Memory B cell (primary cell): ENCODE data around the gene STMN3.
"Not testable (repeated sequence)": the region's sequence is repeated elsewhere in the genome, so short reads cannot be mapped to it uniquely, and the experiment has no call there.

Experiments used
- ATAC-seq: fragments of 150-1000 bp; cut with Tn5 transposase; 2 replicates; pipeline ENCODE4 v1.10.0; 2021; ENCODE audit warnings: low read depth, mild to moderate bottlenecking, moderate library complexity
- DNase-seq, 2 donors: peaks; one replicate each; pipeline ENCODE4 v3.0.0; 2022; ENCODE audit warnings: low spot score in 2 of 2
- H3K27ac Mint-ChIP-seq: one replicate; pipeline ENCODE4 v1.8.0; 2022; ENCODE audit warnings: mild to moderate bottlenecking, moderate library complexity, mixed read lengths
- H3K27me3 Mint-ChIP-seq: one replicate; pipeline ENCODE4 v1.8.0; 2022; ENCODE audit warnings: mixed read lengths
- H3K36me3 Mint-ChIP-seq: one replicate; pipeline ENCODE4 v1.8.0; 2022; ENCODE audit warnings: mild to moderate bottlenecking, mixed read lengths
- H3K4me1 Mint-ChIP-seq: one replicate; pipeline ENCODE4 v1.8.0; 2022; ENCODE audit warnings: mixed read lengths
- H3K4me3 Mint-ChIP-seq: one replicate; pipeline ENCODE4 v1.8.0; 2022; ENCODE audit warnings: mild to moderate bottlenecking, moderate library complexity, mixed read lengths
- H3K9me3 Mint-ChIP-seq: one replicate; pipeline ENCODE4 v1.8.0; 2022; ENCODE audit warnings: mixed read lengths

The STMN3 gene

GRCh38 chr20:63673951-63674350 is 20.7 kb upstream of the STMN3 start:
- peaks cover 11% of the 10 kb centered on the region for H3K36me3 Mint-ChIP-seq
- H3K27ac Mint-ChIP-seq = no peak overlapping the region
- H3K4me1 Mint-ChIP-seq = no peaks in the 10 kb centered on the region
- no peak for ATAC-seq
- no peaks in the 10 kb centered on the region for H3K27me3 Mint-ChIP-seq
- no peaks in the 10 kb centered on the region for H3K9me3 Mint-ChIP-seq
- DNase-seq = no peak
- H3K4me3 Mint-ChIP-seq = no peak overlapping the region

GRCh38 chr20:63672666-63673065 is 19.4 kb upstream of the STMN3 start:
- Mint-ChIP-seq H3K27ac (no peak overlapping the region), H3K27me3 (no peaks in the 10 kb centered on the region), H3K9me3 (no peaks in the 10 kb centered on the region), H3K4me1 (no peaks in the 10 kb centered on the region), H3K4me3 (no peak overlapping the region), H3K36me3 (peaks cover 12% of the 10 kb centered on the region)
- ATAC-seq (no peak), DNase-seq (no peak)

- DNase-seq, H3K4me3 Mint-ChIP-seq, H3K9me3 Mint-ChIP-seq, H3K4me1 Mint-ChIP-seq, ATAC-seq, H3K27ac Mint-ChIP-seq, H3K27me3 Mint-ChIP-seq: not testable (repeated sequence)
- peaks cover 12% of the 10 kb centered on the region for H3K36me3 Mint-ChIP-seq
Measured at GRCh38 chr20:63671695-63672094, 18.5 kb upstream of the STMN3 start.

- no peak overlapping the region for H3K4me3 Mint-ChIP-seq
- no peak overlapping the region for H3K27ac Mint-ChIP-seq
- peaks cover 7% of the 10 kb centered on the region for H3K36me3 Mint-ChIP-seq
- H3K27me3 Mint-ChIP-seq = no peaks in the 10 kb centered on the region
- DNase-seq (no peak), ATAC-seq (no peak)
- H3K4me1 Mint-ChIP-seq = peaks cover 2% of the 10 kb centered on the region
- H3K9me3 Mint-ChIP-seq = no peaks in the 10 kb centered on the region
Measured at GRCh38 chr20:63668351-63668750, 15.1 kb upstream of the STMN3 start.

GRCh38 chr20:63667858-63668257 is 14.6 kb upstream of the STMN3 start:
- ATAC-seq (no peak), DNase-seq (no peak)
- H3K4me1 Mint-ChIP-seq = peaks cover 2% of the 10 kb centered on the region
- H3K9me3 Mint-ChIP-seq = no peaks in the 10 kb centered on the region
- no peak overlapping the region for H3K27ac Mint-ChIP-seq
- peaks cover 7% of the 10 kb centered on the region for H3K36me3 Mint-ChIP-seq
- H3K4me3 Mint-ChIP-seq = no peak overlapping the region
- no peaks in the 10 kb centered on the region for H3K27me3 Mint-ChIP-seq

- DNase-seq (no peak), ATAC-seq (no peak)
- H3K36me3 Mint-ChIP-seq = peaks cover 10% of the 10 kb centered on the region
Measured at GRCh38 chr20:63665708-63666107, 12.5 kb upstream of the STMN3 start.

GRCh38 chr20:63664861-63665594 is 11.8 kb upstream of the STMN3 start:
- H3K27me3 Mint-ChIP-seq = no peaks in the 10 kb centered on the region
- H3K36me3 Mint-ChIP-seq = peaks cover 10% of the 10 kb centered on the region
- H3K9me3 Mint-ChIP-seq = no peaks in the 10 kb centered on the region
- no peak for DNase-seq
- peaks cover 2% of the 10 kb centered on the region for H3K4me1 Mint-ChIP-seq
- no peak overlapping the region for H3K27ac Mint-ChIP-seq
- no peak for ATAC-seq
- H3K4me3 Mint-ChIP-seq = no peak overlapping the region

More at GRCh38 chr20:63665708-63666107, 12.5 kb upstream of the STMN3 start:
- no peaks in the 10 kb centered on the region for H3K9me3 Mint-ChIP-seq
- peaks cover 2% of the 10 kb centered on the region for H3K4me1 Mint-ChIP-seq
- no peaks in the 10 kb centered on the region for H3K27me3 Mint-ChIP-seq
- no peak overlapping the region for H3K4me3 Mint-ChIP-seq
- no peak overlapping the region for H3K27ac Mint-ChIP-seq

GRCh38 chr20:63664143-63664851 is 11.1 kb upstream of the STMN3 start:
- Mint-ChIP-seq H3K36me3 (peaks cover 10% of the 10 kb centered on the region), H3K27ac (no peak overlapping the region), H3K9me3 (no peaks in the 10 kb centered on the region), H3K4me1 (peaks cover 2% of the 10 kb centered on the region), H3K4me3 (no peak overlapping the region), H3K27me3 (no peaks in the 10 kb centered on the region)
- ATAC-seq (no peak), DNase-seq (no peak)

- H3K9me3 Mint-ChIP-seq = no peaks in the 10 kb centered on the region
- no peaks in the 10 kb centered on the region for H3K27me3 Mint-ChIP-seq
- ATAC-seq (no peak), DNase-seq (no peak)
- H3K36me3 Mint-ChIP-seq = peaks cover 10% of the 10 kb centered on the region
- H3K27ac Mint-ChIP-seq = no peak overlapping the region
- no peak overlapping the region for H3K4me3 Mint-ChIP-seq
- H3K4me1 Mint-ChIP-seq = peaks cover 10% of the 10 kb centered on the region
Measured at GRCh38 chr20:63663332-63664066, 10.3 kb upstream of the STMN3 start.

- Mint-ChIP-seq H3K27ac (no peak overlapping the region), H3K9me3 (no peaks in the 10 kb centered on the region), H3K4me1 (peaks cover 15% of the 10 kb centered on the region), H3K36me3 (peaks cover 6% of the 10 kb centered on the region), H3K27me3 (no peaks in the 10 kb centered on the region), H3K4me3 (no peak overlapping the region)
- ATAC-seq (no peak), DNase-seq (no peak)
Measured at GRCh38 chr20:63662813-63663189, 9.6 kb upstream of the STMN3 start.

- Mint-ChIP-seq H3K27ac (no peak overlapping the region), H3K9me3 (no peaks in the 10 kb centered on the region), H3K4me1 (peaks cover 15% of the 10 kb centered on the region), H3K27me3 (no peaks in the 10 kb centered on the region), H3K36me3 (peaks cover 6% of the 10 kb centered on the region), H3K4me3 (no peak overlapping the region)
- no peak for ATAC-seq
- DNase-seq = no peak
Measured at GRCh38 chr20:63661959-63662812, 9.0 kb upstream of the STMN3 start.

- H3K27me3 Mint-ChIP-seq = no peaks in the 10 kb centered on the region
- DNase-seq = no peak
- H3K4me1 Mint-ChIP-seq = peaks cover 15% of the 10 kb centered on the region
- no peak overlapping the region for H3K4me3 Mint-ChIP-seq
- no peaks in the 10 kb centered on the region for H3K9me3 Mint-ChIP-seq
- ATAC-seq = no peak
- peaks cover 6% of the 10 kb centered on the region for H3K36me3 Mint-ChIP-seq
- H3K27ac Mint-ChIP-seq = no peak overlapping the region
Measured at GRCh38 chr20:63661108-63661507, 7.9 kb upstream of the STMN3 start.

- no peak overlapping the region for H3K4me3 Mint-ChIP-seq
- ATAC-seq (no peak), DNase-seq (no peak)
- no peaks in the 10 kb centered on the region for H3K27me3 Mint-ChIP-seq
- peaks cover 15% of the 10 kb centered on the region for H3K4me1 Mint-ChIP-seq
- H3K9me3 Mint-ChIP-seq = no peaks in the 10 kb centered on the region
- no peak overlapping the region for H3K27ac Mint-ChIP-seq
- H3K36me3 Mint-ChIP-seq = peaks cover 6% of the 10 kb centered on the region
Measured at GRCh38 chr20:63660622-63661021, 7.4 kb upstream of the STMN3 start.
